PC-9 (cell line): ENCODE measurements around the gene BDH1.

Experiments
- CTCF ChIP-seq: fragments of 200-600 bp; sonication (generic); conservative IDR thresholded peaks from 2 replicates; pipeline ENCODE4 v1.6.1; 2017; ENCODE audit warnings: mixed run types, antibody characterized with exemption, mild to moderate bottlenecking, moderate library complexity
- EZH2 ChIP-seq: fragments of 200-600 bp; sonication (generic); IDR thresholded peaks from 2 replicates; pipeline ENCODE4 v1.8.0; 2017; ENCODE audit warnings: antibody characterized with exemption, low read depth

- no peak for TF ChIP-seq EZH2
- no peak for TF ChIP-seq CTCF
These were observed 19.6 kb upstream of the BDH1 start for GRCh38 chr3:197575362-197575761.
